HL-60 (cell line): ENCODE data around the gene GPR68.

Experiments used
- GABPA ChIP-seq: IDR thresholded peaks from 2 replicates; pipeline ENCODE4 v1.6.1; 2012; ENCODE audit warnings: low read depth
- POLR2AphosphoS5 ChIP-seq: IDR thresholded peaks from 2 replicates; pipeline ENCODE4 v1.6.1; 2012; ENCODE audit warnings: low read depth
- TF ChIP-seq, protein P1 (sequence below): IDR thresholded peaks from 2 replicates; pipeline ENCODE4 v1.6.1; 2012; ENCODE audit warnings: low read depth; ENCODE audit not compliant: insufficient replicate concordance
- TF ChIP-seq, protein P2 (sequence below): IDR thresholded peaks from one replicate; pipeline ENCODE4 v1.5.1; 2011; ENCODE audit warnings: low read length, control low read depth, inconsistent platforms; ENCODE audit not compliant: insufficient read depth

DNA sequence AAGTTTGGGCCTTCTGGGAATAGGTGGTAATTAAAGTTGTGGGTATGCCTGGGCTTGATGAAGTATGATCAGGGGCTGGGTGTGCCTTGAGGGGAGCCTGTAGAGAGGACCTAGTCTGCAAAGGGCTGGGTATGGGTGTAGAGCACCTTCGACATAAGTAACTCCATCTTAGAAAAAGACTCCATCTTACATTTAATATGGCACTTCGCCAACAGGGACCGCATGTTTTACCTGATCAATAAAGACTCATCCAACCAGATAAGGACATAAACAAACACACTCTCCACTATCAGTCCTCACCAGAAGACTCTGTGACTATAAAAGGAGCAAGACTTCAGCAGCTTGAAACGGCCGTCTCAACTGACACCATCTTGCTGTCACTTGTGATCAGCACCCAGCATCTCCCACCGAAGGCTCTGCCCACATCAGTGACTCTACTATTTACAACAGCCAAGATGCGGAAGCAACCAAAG lies 23.5 kb upstream of the GPR68 start:
- TF ChIP-seq POLR2AphosphoS5 (no peak), GABPA (no peak)
- TF ChIP-seq, protein P1, sequence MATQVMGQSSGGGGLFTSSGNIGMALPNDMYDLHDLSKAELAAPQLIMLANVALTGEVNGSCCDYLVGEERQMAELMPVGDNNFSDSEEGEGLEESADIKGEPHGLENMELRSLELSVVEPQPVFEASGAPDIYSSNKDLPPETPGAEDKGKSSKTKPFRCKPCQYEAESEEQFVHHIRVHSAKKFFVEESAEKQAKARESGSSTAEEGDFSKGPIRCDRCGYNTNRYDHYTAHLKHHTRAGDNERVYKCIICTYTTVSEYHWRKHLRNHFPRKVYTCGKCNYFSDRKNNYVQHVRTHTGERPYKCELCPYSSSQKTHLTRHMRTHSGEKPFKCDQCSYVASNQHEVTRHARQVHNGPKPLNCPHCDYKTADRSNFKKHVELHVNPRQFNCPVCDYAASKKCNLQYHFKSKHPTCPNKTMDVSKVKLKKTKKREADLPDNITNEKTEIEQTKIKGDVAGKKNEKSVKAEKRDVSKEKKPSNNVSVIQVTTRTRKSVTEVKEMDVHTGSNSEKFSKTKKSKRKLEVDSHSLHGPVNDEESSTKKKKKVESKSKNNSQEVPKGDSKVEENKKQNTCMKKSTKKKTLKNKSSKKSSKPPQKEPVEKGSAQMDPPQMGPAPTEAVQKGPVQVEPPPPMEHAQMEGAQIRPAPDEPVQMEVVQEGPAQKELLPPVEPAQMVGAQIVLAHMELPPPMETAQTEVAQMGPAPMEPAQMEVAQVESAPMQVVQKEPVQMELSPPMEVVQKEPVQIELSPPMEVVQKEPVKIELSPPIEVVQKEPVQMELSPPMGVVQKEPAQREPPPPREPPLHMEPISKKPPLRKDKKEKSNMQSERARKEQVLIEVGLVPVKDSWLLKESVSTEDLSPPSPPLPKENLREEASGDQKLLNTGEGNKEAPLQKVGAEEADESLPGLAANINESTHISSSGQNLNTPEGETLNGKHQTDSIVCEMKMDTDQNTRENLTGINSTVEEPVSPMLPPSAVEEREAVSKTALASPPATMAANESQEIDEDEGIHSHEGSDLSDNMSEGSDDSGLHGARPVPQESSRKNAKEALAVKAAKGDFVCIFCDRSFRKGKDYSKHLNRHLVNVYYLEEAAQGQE, result no peak
- TF ChIP-seq, protein P2, sequence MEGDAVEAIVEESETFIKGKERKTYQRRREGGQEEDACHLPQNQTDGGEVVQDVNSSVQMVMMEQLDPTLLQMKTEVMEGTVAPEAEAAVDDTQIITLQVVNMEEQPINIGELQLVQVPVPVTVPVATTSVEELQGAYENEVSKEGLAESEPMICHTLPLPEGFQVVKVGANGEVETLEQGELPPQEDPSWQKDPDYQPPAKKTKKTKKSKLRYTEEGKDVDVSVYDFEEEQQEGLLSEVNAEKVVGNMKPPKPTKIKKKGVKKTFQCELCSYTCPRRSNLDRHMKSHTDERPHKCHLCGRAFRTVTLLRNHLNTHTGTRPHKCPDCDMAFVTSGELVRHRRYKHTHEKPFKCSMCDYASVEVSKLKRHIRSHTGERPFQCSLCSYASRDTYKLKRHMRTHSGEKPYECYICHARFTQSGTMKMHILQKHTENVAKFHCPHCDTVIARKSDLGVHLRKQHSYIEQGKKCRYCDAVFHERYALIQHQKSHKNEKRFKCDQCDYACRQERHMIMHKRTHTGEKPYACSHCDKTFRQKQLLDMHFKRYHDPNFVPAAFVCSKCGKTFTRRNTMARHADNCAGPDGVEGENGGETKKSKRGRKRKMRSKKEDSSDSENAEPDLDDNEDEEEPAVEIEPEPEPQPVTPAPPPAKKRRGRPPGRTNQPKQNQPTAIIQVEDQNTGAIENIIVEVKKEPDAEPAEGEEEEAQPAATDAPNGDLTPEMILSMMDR, result no peak
